HepG2 (cell line): Measurements from ENCODE around the gene CD79A. TPM values are rescaled to one million over a fixed set of nuclear protein-coding genes. Genes with fewer than 3 reads are reported as not detected.

Source experiments
- CBX2 ChIP-seq, 2 experiments: fragments of 200-600 bp in 1 of 2; sonication (generic); formaldehyde crosslinking in 1 of 2; IDR thresholded peaks; 2 replicates each; pipeline versions ENCODE4 v1.7.0 to v1.8.1; 2018 to 2022; ENCODE audit warnings: low read depth in 2 of 2, low read length in 1 of 2, mild to moderate bottlenecking in 1 of 2, missing genetic modification reagents in 1 of 2
- FIP1L1 ChIP-seq: fragments of 200-400 bp; formaldehyde crosslinking; IDR thresholded peaks from 2 replicates; pipeline ENCODE4 v1.6.1; 2018; ENCODE audit warnings: low read depth, mild to moderate bottlenecking, low read length, moderate library complexity, borderline replicate concordance; ENCODE audit not compliant: insufficient read depth
- HIC2 ChIP-seq: sonication (generic); formaldehyde crosslinking; IDR thresholded peaks from 2 replicates; pipeline ENCODE4 v1.9.0; 2022; ENCODE audit warnings: low read depth, missing genetic modification reagents
- NR1H2 ChIP-seq: sonication (generic); formaldehyde crosslinking; IDR thresholded peaks from 2 replicates; pipeline ENCODE4 v1.8.1; 2022; ENCODE audit warnings: low read depth, missing genetic modification reagents, borderline replicate concordance
- PAWR ChIP-seq: sonication (generic); formaldehyde crosslinking; IDR thresholded peaks from 2 replicates; pipeline ENCODE4 v1.4.0; 2020; ENCODE audit warnings: missing genetic modification reagents, mild to moderate bottlenecking, borderline replicate concordance
- SNRNP70 ChIP-seq: fragments of 200-400 bp; formaldehyde crosslinking; IDR thresholded peaks from 2 replicates; pipeline ENCODE4 v1.6.1; 2017; ENCODE audit warnings: mild to moderate bottlenecking, low read depth, low read length, moderate library complexity
- polyA plus RNA-seq, 8 experiments: library from polyadenylated mRNA; depleted of rRNA in 3 of 8; stranded (reverse) in 7 of 8; unstranded in 1 of 8; fragments of >200 nt; fragmentation: Illumina TruSeq in 4 of 8; extraction: Trizol in 4 of 8; gene quantifications; 2 replicates each; pipeline versions ENCODE4 v1.2.1 to v1.2.3, GENCODE V29; 2011 to 2016; ENCODE audit warnings: low read depth in 4 of 8, missing spikeins in 1 of 8, mixed read lengths in 1 of 8; ENCODE audit not compliant: insufficient read depth in 1 of 8
- total RNA-seq, 5 experiments: library from RNA; depleted of rRNA; stranded (reverse); fragments of >200 nt; fragmentation: Illumina TruSeq; extraction: Trizol; gene quantifications; 2 replicates each; pipeline ENCODE4 v1.2.3, GENCODE V29; 2016; ENCODE audit warnings: low read depth in 1 of 5

CD79A gene
- total and polyA plus RNA-seq, 2 of the 13 experiments (the other 11 are each of a cell fraction or from before 2014, with no cell fraction given) = 0.24 to 0.33 TPM

GRCh38 chr19:41883821-41884733 is 7.0 kb downstream of the CD79A start (continued):
- TF ChIP-seq HIC2 (CRISPR knock-in tag) (no peak), CBX2 (IDR thresholded peaks at IDR 0.05; ENCODE audit: low read depth, low read length) (no peak), CBX2 (CRISPR knock-in tag; IDR thresholded peaks at IDR 0.05; ENCODE audit: low read depth) (no peak), PAWR (no peak), SNRNP70 (no peak), FIP1L1 (0 out of 2 replicates have a peak, but pooled peaks have one; percentile 57), NR1H2 (0 out of 2 replicates have a peak, but pooled peaks have one; percentile 58)
- TF ChIP-seq, all 625 proteins: peak for 292
